Esophagus muscularis mucosa (tissue), 4 donors: Measurements from ENCODE around the gene OBP2A. TPM values are rescaled to one million over a fixed set of nuclear protein-coding genes. Genes with fewer than 3 reads are reported as not detected.
"Not testable (repeated sequence)": the region's sequence is repeated elsewhere in the genome, so short reads cannot be mapped to it uniquely, and the experiment has no call there.

Experiments used
- DNase-seq: peaks from one replicate; pipeline ENCODE4 v3.0.0-alpha.2; 2017; ENCODE audit errors: extremely low spot score
- H3K27ac ChIP-seq, 4 donors: fragments of 200-600 bp; sonication (generic); replicated peaks in 1 of 4; 1 replicate in 3 of 4; 2 replicates in 1 of 4; pipeline ENCODE4 v1.5.1; 2016 to 2019; ENCODE audit warnings: mild to moderate bottlenecking in 1 of 4
- H3K27me3 ChIP-seq, 4 donors: fragments of 200-600 bp; sonication (generic); one replicate each; pipeline versions ENCODE4 v1.5.1 to v1.6.0; 2016 to 2019
- H3K36me3 ChIP-seq, 4 donors: fragments of 200-600 bp; sonication (generic); one replicate each; pipeline ENCODE4 v1.5.1; 2016 to 2019
- H3K4me1 ChIP-seq, 4 donors: fragments of 200-600 bp; sonication (generic); one replicate each; pipeline ENCODE4 v1.5.1; 2016 to 2019
- H3K4me3 ChIP-seq, 4 donors: fragments of 200-600 bp; sonication (generic); 1 replicate in 2 of 4; 2 replicates in 2 of 4; pipeline ENCODE4 v1.5.1; 2016 to 2019; ENCODE audit warnings: mild to moderate bottlenecking in 4 of 4, moderate library complexity in 1 of 4
- H3K9me3 ChIP-seq, 4 donors: fragments of 200-600 bp; sonication (generic); 1 replicate in 3 of 4; 2 replicates in 1 of 4; pipeline ENCODE4 v1.5.1; 2016 to 2019
- EP300 ChIP-seq: sonication (generic); formaldehyde crosslinking; IDR thresholded peaks from one replicate; pipeline ENCODE4 v1.6.1; 2017; ENCODE audit warnings: antibody characterized with exemption
- POLR2A ChIP-seq: fragments of 450-650 bp; IDR thresholded peaks from one replicate; pipeline ENCODE4 v1.6.1; 2017; ENCODE audit warnings: antibody characterized with exemption, moderate library complexity, mild to moderate bottlenecking, low read depth
- POLR2AphosphoS5 ChIP-seq, 2 donors: sonication (generic); formaldehyde crosslinking; IDR thresholded peaks; one replicate each; pipeline ENCODE4 v1.6.1; 2017; ENCODE audit warnings: antibody characterized with exemption in 2 of 2
- WGBS: methylation state at CpG from one replicate; pipeline ENCODE4 v1.1.5; 2018; 5-methylcytosine and 5-hydroxymethylcytosine counted together
- intact Hi-C: fragments of 100-400 bp; cut with DNase I; formaldehyde crosslinking; loops from one replicate; pipeline ENCODE4 v1.15.1; 2023
- total RNA-seq, 4 donors: library from RNA; depleted of rRNA; stranded (reverse); fragments of >200 nt; gene quantifications; one replicate each; pipeline versions ENCODE4 v1.1.0 to v1.2.1, GENCODE V29; 2016
- TF ChIP-seq, protein P1 (sequence below), 3 experiments: fragments of 200-600 bp in 2 of 3; fragments of 450-650 bp in 1 of 3; sonication (generic) in 2 of 3; IDR thresholded peaks; one replicate each; pipeline ENCODE4 v1.5.1; 2017 to 2019; ENCODE audit warnings: antibody characterized with exemption in 3 of 3, mild to moderate bottlenecking in 2 of 3, moderate library complexity in 1 of 3

OBP2A gene
- total RNA-seq, 4 donors from 2014 or later, result not detected

- no peaks in the 10 kb centered on the region for H3K9me3 ChIP-seq
- no peaks in the 10 kb centered on the region for H3K4me1 ChIP-seq
- no peaks in the 10 kb centered on the region for H3K36me3 ChIP-seq
- no peak overlapping the region for H3K27ac ChIP-seq
- no peak overlapping the region for H3K4me3 ChIP-seq
- intact Hi-C loops, result no loop called here
- WGBS, result 51% methylated on average over 8 of the region's 27 CpGs
- DNase-seq, result no peak
- no peak for TF ChIP-seq EP300
- TF ChIP-seq, protein P1, sequence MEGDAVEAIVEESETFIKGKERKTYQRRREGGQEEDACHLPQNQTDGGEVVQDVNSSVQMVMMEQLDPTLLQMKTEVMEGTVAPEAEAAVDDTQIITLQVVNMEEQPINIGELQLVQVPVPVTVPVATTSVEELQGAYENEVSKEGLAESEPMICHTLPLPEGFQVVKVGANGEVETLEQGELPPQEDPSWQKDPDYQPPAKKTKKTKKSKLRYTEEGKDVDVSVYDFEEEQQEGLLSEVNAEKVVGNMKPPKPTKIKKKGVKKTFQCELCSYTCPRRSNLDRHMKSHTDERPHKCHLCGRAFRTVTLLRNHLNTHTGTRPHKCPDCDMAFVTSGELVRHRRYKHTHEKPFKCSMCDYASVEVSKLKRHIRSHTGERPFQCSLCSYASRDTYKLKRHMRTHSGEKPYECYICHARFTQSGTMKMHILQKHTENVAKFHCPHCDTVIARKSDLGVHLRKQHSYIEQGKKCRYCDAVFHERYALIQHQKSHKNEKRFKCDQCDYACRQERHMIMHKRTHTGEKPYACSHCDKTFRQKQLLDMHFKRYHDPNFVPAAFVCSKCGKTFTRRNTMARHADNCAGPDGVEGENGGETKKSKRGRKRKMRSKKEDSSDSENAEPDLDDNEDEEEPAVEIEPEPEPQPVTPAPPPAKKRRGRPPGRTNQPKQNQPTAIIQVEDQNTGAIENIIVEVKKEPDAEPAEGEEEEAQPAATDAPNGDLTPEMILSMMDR (IDR thresholded peaks at IDR 0.05), result no peak
- no peak for TF ChIP-seq POLR2AphosphoS5 (IDR thresholded peaks at IDR 0.05)
- TF ChIP-seq POLR2A, result no peak
- H3K27me3 ChIP-seq, result peaks cover 0 to 68% (median 0%) of the 10 kb centered on the region in 4 donors
Observed at GRCh38 chr9:135524130-135524861, 21.6 kb upstream of the OBP2A start.

DNA sequence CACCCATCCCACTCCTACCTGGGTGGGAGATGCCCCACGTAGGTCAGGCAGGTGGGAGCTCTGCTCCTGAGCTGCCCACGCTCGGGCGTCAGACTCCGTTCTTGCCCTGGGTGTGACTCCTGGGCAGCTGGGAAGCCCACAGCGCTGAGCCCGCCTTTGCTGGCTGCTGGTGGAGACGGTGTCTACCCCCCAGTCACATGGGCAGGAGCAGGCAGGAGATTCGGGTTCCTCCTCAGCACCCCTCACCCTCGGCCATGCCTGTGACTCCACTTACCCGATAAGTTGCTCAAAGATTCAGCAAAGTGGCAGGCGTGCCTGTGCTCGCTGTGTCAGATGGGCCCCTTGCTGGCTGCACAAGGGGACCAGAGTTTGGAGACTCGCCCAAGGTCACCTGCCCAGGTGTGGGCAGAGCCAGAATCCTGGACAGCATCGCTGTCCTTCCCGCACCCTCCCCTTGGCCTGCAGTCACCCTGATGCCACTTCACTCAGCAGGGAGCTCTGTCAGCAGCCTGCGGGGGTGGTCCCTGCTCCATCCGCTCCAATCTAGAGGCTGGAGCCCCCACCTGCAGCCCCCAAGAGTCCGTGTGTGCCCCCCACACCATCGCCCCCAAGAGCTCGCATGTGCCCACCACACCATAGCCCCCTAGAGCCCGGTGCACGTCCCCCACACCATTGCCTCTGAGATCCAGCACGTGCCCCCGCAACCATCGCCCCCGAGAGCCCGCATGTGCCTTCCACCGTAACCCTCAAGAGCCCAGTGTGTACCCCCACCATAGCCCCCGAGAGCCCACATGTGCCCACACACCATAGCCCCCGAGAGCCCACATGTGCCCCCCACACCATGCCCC, 20.5 kb upstream of the OBP2A start:
- H3K9me3 ChIP-seq, result peaks cover 0 to 5% (median 0%) of the 10 kb centered on the region in 4 donors
- H3K27ac ChIP-seq, result no peak overlapping the region
- no peaks in the 10 kb centered on the region for H3K4me1 ChIP-seq
- intact Hi-C loops, result no loop called here
- 100% methylated on average over 1 of the region's 31 CpGs for WGBS
- no peak overlapping the region for H3K4me3 ChIP-seq
- peaks cover 0 to 73% (median 0%) of the 10 kb centered on the region in 4 donors for H3K27me3 ChIP-seq
- no peak for DNase-seq
- TF ChIP-seq POLR2A (no peak), EP300 (no peak), POLR2AphosphoS5 (IDR thresholded peaks at IDR 0.05) (no peak)
- TF ChIP-seq, protein P1 (IDR thresholded peaks at IDR 0.05), result no peak
- H3K36me3 ChIP-seq, result no peaks in the 10 kb centered on the region

- no peak for TF ChIP-seq POLR2A
- no peak for TF ChIP-seq POLR2AphosphoS5 (IDR thresholded peaks at IDR 0.05)
- TF ChIP-seq, protein P1 (IDR thresholded peaks at IDR 0.05), result no peak
- no peak for TF ChIP-seq EP300
- DNase-seq, result no peak
- WGBS, result 85% methylated on average over 7 of the region's 11 CpGs
- Histone ChIP-seq H3K9me3 (peaks cover 0 to 5% (median 0%) of the 10 kb centered on the region in 4 donors), H3K36me3 (no peaks in the 10 kb centered on the region), H3K4me1 (no peaks in the 10 kb centered on the region), H3K4me3 (no peak overlapping the region), H3K27ac (no peak overlapping the region), H3K27me3 (peaks cover 0 to 72% (median 0%) of the 10 kb centered on the region in 4 donors)
- intact Hi-C loops, result no loop called here
Observed at GRCh38 chr9:135526089-135526729, 19.7 kb upstream of the OBP2A start.

GRCh38 chr9:135526730-135527571, 19.0 kb upstream of the OBP2A start:
- Histone ChIP-seq H3K4me3 (no peak overlapping the region), H3K27ac (no peak overlapping the region), H3K9me3 (peaks cover 0 to 5% (median 0%) of the 10 kb centered on the region in 4 donors), H3K36me3 (no peaks in the 10 kb centered on the region), H3K27me3 (peaks cover 0 to 70% (median 0%) of the 10 kb centered on the region in 4 donors), H3K4me1 (no peaks in the 10 kb centered on the region)
- WGBS, result 61% methylated on average over 27 of the region's 30 CpGs
- intact Hi-C loops, result no loop called here
- DNase-seq, result no peak
- TF ChIP-seq EP300 (no peak), POLR2AphosphoS5 (IDR thresholded peaks at IDR 0.05) (no peak), POLR2A (no peak)
- TF ChIP-seq, protein P1 (IDR thresholded peaks at IDR 0.05), result no peak

- WGBS, result 96% methylated on average over 10 of the region's 10 CpGs
- H3K4me3 ChIP-seq, H3K9me3 ChIP-seq, H3K4me1 ChIP-seq, DNase-seq, H3K36me3 ChIP-seq, intact Hi-C loops, H3K27ac ChIP-seq: not testable (repeated sequence)
- H3K27me3 ChIP-seq, result peaks cover 0 to 57% (median 0%) of the 10 kb centered on the region in 4 donors
Observed at GRCh38 chr9:135528842-135529435, 17.0 kb upstream of the OBP2A start.
